IMR-90 (cell line): Measurements from ENCODE around the gene PPP1R1A. TPM values are rescaled to one million over a fixed set of nuclear protein-coding genes. Genes with fewer than 3 reads are reported as not detected.

Experiments used
- ATAC-seq: fragments of 200-7000 bp; cut with Tn5 transposase; 2 replicates; pipeline ENCODE4 v1.9.1; 2020; ENCODE audit warnings: low read depth, mild to moderate bottlenecking, moderate library complexity
- BruUV-seq: library from RNA; stranded (reverse); fragments of 400-500 nt; replicated peaks from 2 replicates; lab custom pipeline; 2021; lab: Mats Ljungman, UMichigan
- CTCF ChIA-PET: fragments of 300-600 bp; formaldehyde crosslinking; extraction: SDS; loops from one replicate; lab custom pipeline; 2021; ENCODE audit warnings: antibody characterized with exemption; lab: Yijun Ruan, JAX
- POLR2A ChIA-PET: fragments of 300-600 bp; sonication (Branson Sonifier 250); formaldehyde crosslinking; loops from one replicate; lab custom pipeline; 2022; ENCODE audit warnings: antibody characterized with exemption; ENCODE audit not compliant: unreplicated experiment; lab: Charles Lee
- DNase-seq: peaks from one replicate; pipeline ENCODE4 v3.0.0; 2013
- H2AFZ ChIP-seq: replicated peaks from 2 replicates; pipeline ENCODE3; 2013; ENCODE audit warnings: low read length, mild to moderate bottlenecking; ENCODE audit not compliant: poor library complexity
- H2AK5ac ChIP-seq: 2 replicates; pipeline ENCODE4 v1.6.1; 2013; ENCODE audit warnings: low read depth, low read length, inconsistent platforms
- H2AK9ac ChIP-seq: replicated peaks from 2 replicates; pipeline ENCODE3; 2013; ENCODE audit warnings: mild to moderate bottlenecking, low read depth, low read length, moderate library complexity; ENCODE audit not compliant: poor library complexity
- H2BK120ac ChIP-seq: 2 replicates; pipeline ENCODE4 v1.6.1; 2013; ENCODE audit warnings: low read depth, low read length, inconsistent platforms
- H2BK15ac ChIP-seq: 3 replicates; pipeline ENCODE4 v1.6.1; 2013; ENCODE audit warnings: low read depth, low read length, inconsistent platforms
- H2BK20ac ChIP-seq: 2 replicates; pipeline ENCODE4 v1.6.1; 2013; ENCODE audit warnings: low read depth, mild to moderate bottlenecking, inconsistent platforms, low read length, moderate library complexity
- H2BK5ac ChIP-seq: 2 replicates; pipeline ENCODE4 v1.6.1; 2013; ENCODE audit warnings: mild to moderate bottlenecking, low read depth, low read length, inconsistent platforms; ENCODE audit not compliant: poor library complexity, severe bottlenecking
- H3K14ac ChIP-seq: replicated peaks from 2 replicates; pipeline ENCODE4 v1.6.1; 2013; ENCODE audit warnings: low read depth, low read length, inconsistent platforms
- H3K18ac ChIP-seq: 2 replicates; pipeline ENCODE4 v1.6.1; 2013; ENCODE audit warnings: low read depth, low read length, control low read depth
- H3K23ac ChIP-seq: 2 replicates; pipeline ENCODE4 v1.6.1; 2013; ENCODE audit warnings: low read depth, low read length, inconsistent platforms
- H3K27ac ChIP-seq: 2 replicates; pipeline ENCODE4 v1.5.1; 2013; ENCODE audit warnings: mild to moderate bottlenecking, control low read depth, low read length; ENCODE audit not compliant: insufficient read depth
- H3K27me3 ChIP-seq: 2 replicates; pipeline ENCODE4 v1.6.1; 2013; ENCODE audit warnings: low read length; ENCODE audit not compliant: control insufficient read depth, insufficient read depth
- H3K36me3 ChIP-seq: 2 replicates; pipeline ENCODE4 v1.6.1; 2013; ENCODE audit warnings: low read length, mixed read lengths; ENCODE audit not compliant: control insufficient read depth, insufficient read depth
- H3K4ac ChIP-seq: 2 replicates; pipeline ENCODE4 v1.6.1; 2013; ENCODE audit warnings: low read depth, low read length, inconsistent platforms
- H3K4me1 ChIP-seq: 2 replicates; pipeline ENCODE4 v1.6.1; 2013; ENCODE audit warnings: low read length, mixed read lengths; ENCODE audit not compliant: control insufficient read depth, insufficient read depth
- H3K4me2 ChIP-seq: 2 replicates; pipeline ENCODE4 v1.6.1; 2013; ENCODE audit warnings: low read depth, mild to moderate bottlenecking, control low read depth, low read length, moderate library complexity
- H3K4me3 ChIP-seq: 2 replicates; pipeline ENCODE4 v1.5.1; 2013; ENCODE audit warnings: low read depth, mild to moderate bottlenecking, control low read depth, low read length, moderate library complexity; ENCODE audit not compliant: insufficient read depth
- H3K56ac ChIP-seq: 2 replicates; pipeline ENCODE4 v1.6.1; 2013; ENCODE audit warnings: low read length, inconsistent platforms; ENCODE audit not compliant: insufficient read depth; ENCODE audit errors: extremely low read depth
- H3K79me1 ChIP-seq, 2 experiments: 2 replicates each; pipeline ENCODE4 v1.6.1; 2013; ENCODE audit warnings: low read length in 2 of 2, inconsistent platforms in 1 of 2, low read depth in 1 of 2
- H3K9ac ChIP-seq: 2 replicates; pipeline ENCODE4 v1.6.1; 2013; ENCODE audit warnings: low read depth, low read length, control low read depth
- H3K9me1 ChIP-seq: 2 replicates; pipeline ENCODE4 v1.6.1; 2013; ENCODE audit warnings: low read length, inconsistent platforms; ENCODE audit not compliant: insufficient read depth
- H3K9me3 ChIP-seq: 2 replicates; pipeline ENCODE4 v1.6.1; 2013; ENCODE audit warnings: low read length; ENCODE audit not compliant: control insufficient read depth, insufficient read depth
- H4K20me1 ChIP-seq: 2 replicates; pipeline ENCODE4 v1.6.1; 2013; ENCODE audit warnings: low read length, inconsistent platforms; ENCODE audit not compliant: insufficient read depth
- H4K5ac ChIP-seq: 2 replicates; pipeline ENCODE4 v1.6.1; 2013; ENCODE audit warnings: mild to moderate bottlenecking, low read depth, low read length, control low read depth
- H4K8ac ChIP-seq, 2 experiments: 2 replicates each; pipeline ENCODE4 v1.6.1; 2013; ENCODE audit warnings: low read depth in 2 of 2, low read length in 2 of 2, control low read depth in 1 of 2, inconsistent platforms in 1 of 2
- H4K91ac ChIP-seq: 2 replicates; pipeline ENCODE4 v1.6.1; 2013; ENCODE audit warnings: low read depth, low read length, inconsistent platforms; ENCODE audit not compliant: insufficient read depth
- BHLHE40 ChIP-seq: fragments of 150-350 bp; IDR thresholded peaks from 2 replicates; pipeline ENCODE4 v1.6.1; 2016; ENCODE audit warnings: mild to moderate bottlenecking, low read depth, low read length
- CEBPB ChIP-seq: IDR thresholded peaks from 2 replicates; pipeline ENCODE4 v1.6.1; 2012; ENCODE audit warnings: low read depth, low read length, improper control_type of control experiment
- CHD1 ChIP-seq: IDR thresholded peaks from 2 replicates; pipeline ENCODE4 v1.6.1; 2012; ENCODE audit warnings: low read depth, low read length, improper control_type of control experiment
- CTCF ChIP-seq: conservative IDR thresholded peaks from 2 replicates; pipeline ENCODE4 v1.5.1; 2012; ENCODE audit warnings: mild to moderate bottlenecking, low read depth, low read length, improper control_type of control experiment
- ELK1 ChIP-seq: fragments of 150-350 bp; IDR thresholded peaks from 2 replicates; pipeline ENCODE4 v1.6.1; 2016; ENCODE audit warnings: low read depth, mild to moderate bottlenecking, low read length, moderate library complexity, borderline replicate concordance
- FOS ChIP-seq: fragments of 150-350 bp; IDR thresholded peaks from 2 replicates; pipeline ENCODE4 v1.6.1; 2016; ENCODE audit warnings: low read depth, low read length
- MAFK ChIP-seq: IDR thresholded peaks from 2 replicates; pipeline ENCODE4 v1.6.1; 2012; ENCODE audit warnings: low read depth, low read length, improper control_type of control experiment
- MAZ ChIP-seq: IDR thresholded peaks from 2 replicates; pipeline ENCODE4 v1.6.1; 2012; ENCODE audit warnings: low read depth, mild to moderate bottlenecking, low read length, improper control_type of control experiment, moderate library complexity, borderline replicate concordance
- MXI1 ChIP-seq: IDR thresholded peaks from 2 replicates; pipeline ENCODE4 v1.6.1; 2012; ENCODE audit warnings: low read depth, mild to moderate bottlenecking, low read length, moderate library complexity, borderline replicate concordance
- NFE2L2 ChIP-seq: fragments of 150-350 bp; IDR thresholded peaks from 2 replicates; pipeline ENCODE4 v1.6.1; 2016; ENCODE audit warnings: low read depth, mild to moderate bottlenecking, low read length
- POLR2A ChIP-seq: IDR thresholded peaks from 2 replicates; pipeline ENCODE4 v1.6.1; 2012; ENCODE audit warnings: mild to moderate bottlenecking, low read depth, low read length
- RAD21 ChIP-seq: IDR thresholded peaks from 2 replicates; pipeline ENCODE4 v1.6.1; 2012; ENCODE audit warnings: low read length, improper control_type of control experiment
- RCOR1 ChIP-seq: IDR thresholded peaks from 2 replicates; pipeline ENCODE4 v1.6.1; 2012; ENCODE audit warnings: mild to moderate bottlenecking, low read length, improper control_type of control experiment; ENCODE audit not compliant: insufficient replicate concordance
- RFX5 ChIP-seq: IDR thresholded peaks from 2 replicates; pipeline ENCODE4 v1.8.0; 2012; ENCODE audit warnings: low read depth, mild to moderate bottlenecking, low read length, moderate library complexity
- SMC3 ChIP-seq: fragments of 150-350 bp; IDR thresholded peaks from 2 replicates; pipeline ENCODE4 v1.6.1; 2016; ENCODE audit warnings: low read depth, mild to moderate bottlenecking, antibody characterized with exemption, low read length, moderate library complexity
- USF2 ChIP-seq: fragments of 150-350 bp; IDR thresholded peaks from 2 replicates; pipeline ENCODE4 v1.6.1; 2017; ENCODE audit warnings: mild to moderate bottlenecking, antibody characterized with exemption, low read length, low read depth
- WGBS, 2 experiments: methylation state at CpG; one replicate each; pipeline versions ENCODE4 v1.1.5 to v1.1.7; 2013; ENCODE audit warnings: missing lambda C conversion rate in 2 of 2; ENCODE audit not compliant: insufficient read length in 1 of 2; ENCODE audit errors: extremely low coverage in 2 of 2; 5-methylcytosine and 5-hydroxymethylcytosine counted together
- dilution Hi-C: fragments of 300-500 bp; cut with HindIII; formaldehyde crosslinking; loops from one replicate; pipeline ENCODE4 v1.14.3; 2018; ENCODE audit warnings: low sequenced_read_pairs; ENCODE audit not compliant: unreplicated experiment
- in situ Hi-C: fragments of 300-500 bp; cut with MboI; formaldehyde crosslinking; loops from 3 replicates; pipeline ENCODE4 v1.14.3; 2019; ENCODE audit warnings: low sequenced_read_pairs, inconsistent platforms, mixed read lengths
- intact Hi-C: fragments of 100-400 bp; cut with micrococcal nuclease; formaldehyde crosslinking; loops from 2 replicates; pipeline ENCODE4 v1.10.0; 2022
- polyA plus RNA-seq, 3 experiments: library from polyadenylated mRNA; depleted of rRNA; stranded (reverse); fragments of >200 nt; gene quantifications; 2 replicates each; pipeline ENCODE4 v1.2.3, GENCODE V29; 2012; ENCODE audit warnings: low replicate concordance in 1 of 3
- total RNA-seq: library from RNA; depleted of rRNA; stranded (reverse); fragments of >200 nt; gene quantifications from 2 replicates; pipeline ENCODE4 v1.2.3, GENCODE V29; 2012

PPP1R1A gene
- total and polyA plus RNA-seq, 2 of the 4 experiments (the other 2 are of a cell fraction) = not detected

GRCh38 chr12:54549774-54550451 lies 38.5 kb downstream of the PPP1R1A start:
- Histone ChIP-seq H2AK5ac (no peak overlapping the region), H3K27ac (no peak overlapping the region), H3K23ac (no peak overlapping the region), H4K5ac (no peak overlapping the region), H3K27me3 (peaks cover 39% of the 10 kb centered on the region), H3K9me3 (no peaks in the 10 kb centered on the region), H3K4me1 (no peaks in the 10 kb centered on the region), H3K4ac (no peak overlapping the region), H3K4me3 (no peak overlapping the region), H2BK120ac (no peak overlapping the region), H3K56ac (no peak overlapping the region), H4K8ac (no peak overlapping the region), H2AK9ac (no peak overlapping the region), H3K9ac (no peak overlapping the region), H2BK15ac (no peak overlapping the region), H2AFZ (peak overlapping the region; percentile 48), H3K79me1 (no peaks in the 10 kb centered on the region), H4K91ac (no peak overlapping the region), H3K18ac (no peak overlapping the region), H3K14ac (no peak overlapping the region), H3K9me1 (no peaks in the 10 kb centered on the region), H4K20me1 (no peaks in the 10 kb centered on the region), H2BK5ac (no peak overlapping the region), H3K4me2 (peak overlapping the region; percentile 19; the same call in 1 of the 2 replicates), H3K36me3 (no peaks in the 10 kb centered on the region), H2BK20ac (no peak overlapping the region)
- TF ChIP-seq MAZ (no peak), CEBPB (no peak), CHD1 (no peak), RAD21 (no peak), RFX5 (no peak), USF2 (no peak), RCOR1 (no peak), POLR2A (no peak), MXI1 (no peak), FOS (no peak), CTCF (no peak), SMC3 (no peak), BHLHE40 (no peak), NFE2L2 (no peak), MAFK (no peak), ELK1 (no peak)
- ChIA-PET POLR2A (no interaction called here), CTCF (no interaction called here)
- WGBS, 2 experiments = 2% methylated on average over 17 of the region's 22 CpGs; no CpG with 5 or more reads in 1 of the 2 experiments
- no TSS peak for BruUV-seq
- in situ Hi-C loops (no loop called here), intact Hi-C loops (no loop called here), dilution Hi-C loops (no loop called here)
- DNase-seq (no peak), ATAC-seq (peak; percentile 53)
